HepG2 (cell line): ENCODE measurements around the gene KRTAP3-1. TPM values are rescaled to one million over a fixed set of nuclear protein-coding genes. Genes with fewer than 3 reads are reported as not detected.

Experiments
- ATM ChIP-seq: fragments of 450-650 bp; IDR thresholded peaks from 2 replicates; pipeline ENCODE4 v1.7.1; 2017; ENCODE audit warnings: mild to moderate bottlenecking, borderline replicate concordance
- BRF2 ChIP-seq: sonication (generic); formaldehyde crosslinking; IDR thresholded peaks from 2 replicates; pipeline ENCODE4 v1.8.1; 2022; ENCODE audit warnings: mild to moderate bottlenecking, missing genetic modification reagents
- CENPBD1 ChIP-seq: sonication (generic); formaldehyde crosslinking; IDR thresholded peaks from 2 replicates; pipeline ENCODE4 v1.8.0; 2022; ENCODE audit warnings: missing genetic modification reagents, low read depth, mild to moderate bottlenecking, borderline replicate concordance
- CHD4 ChIP-seq: fragments of 200-600 bp; sonication (generic); IDR thresholded peaks from 2 replicates; pipeline ENCODE4 v1.7.0; 2017; ENCODE audit warnings: mild to moderate bottlenecking, low read length, borderline replicate concordance
- EEA1 ChIP-seq: sonication (generic); formaldehyde crosslinking; IDR thresholded peaks from 2 replicates; pipeline ENCODE4 v1.5.1; 2020; ENCODE audit warnings: mild to moderate bottlenecking, missing genetic modification reagents, borderline replicate concordance
- GPBP1L1 ChIP-seq: sonication (generic); formaldehyde crosslinking; IDR thresholded peaks from 2 replicates; pipeline ENCODE4 v1.5.0; 2020; ENCODE audit warnings: mild to moderate bottlenecking, missing genetic modification reagents
- HMG20A ChIP-seq: IDR thresholded peaks from 2 replicates; pipeline ENCODE4 v1.6.1; 2016; ENCODE audit warnings: borderline replicate concordance
- KDM4B ChIP-seq: sonication (generic); formaldehyde crosslinking; IDR thresholded peaks from 2 replicates; pipeline ENCODE4 v1.4.0; 2020; ENCODE audit warnings: missing genetic modification reagents
- MTA3 ChIP-seq: sonication (generic); formaldehyde crosslinking; IDR thresholded peaks from 2 replicates; pipeline ENCODE4 v1.4.0; 2020; ENCODE audit warnings: missing genetic modification reagents
- NFKBIZ ChIP-seq: IDR thresholded peaks from 2 replicates; pipeline ENCODE4 v1.6.1; 2018; ENCODE audit warnings: missing genetic modification reagents, missing compliant biosample characterization
- NR2F1 ChIP-seq, 2 experiments: fragments of 450-650 bp in 1 of 2; formaldehyde crosslinking in 1 of 2; IDR thresholded peaks; 2 replicates each; pipeline versions ENCODE4 v1.5.0 to v1.6.1; 2016 to 2020; ENCODE audit warnings: mild to moderate bottlenecking in 1 of 2, missing compliant biosample characterization in 1 of 2, missing genetic modification reagents in 1 of 2, moderate library complexity in 1 of 2
- RARA ChIP-seq: IDR thresholded peaks from 2 replicates; pipeline ENCODE4 v1.6.1; 2016; ENCODE audit warnings: missing genetic modification reagents, missing compliant biosample characterization
- RBAK ChIP-seq: sonication (generic); formaldehyde crosslinking; IDR thresholded peaks from 2 replicates; pipeline ENCODE4 v1.5.1; 2020; ENCODE audit warnings: mild to moderate bottlenecking, missing genetic modification reagents
- TCF12 ChIP-seq, 2 experiments: fragments of 450-650 bp in 1 of 2; sonication (generic) in 1 of 2; formaldehyde crosslinking in 1 of 2; IDR thresholded peaks; 2 replicates each; pipeline versions ENCODE4 v1.6.1 to v1.8.0; 2017 to 2022; ENCODE audit warnings: antibody characterized with exemption in 1 of 2, mild to moderate bottlenecking in 1 of 2, missing genetic modification reagents in 1 of 2, moderate library complexity in 1 of 2
- ZBTB10 ChIP-seq: sonication (generic); formaldehyde crosslinking; IDR thresholded peaks from 2 replicates; pipeline ENCODE4 v1.4.0; 2020; ENCODE audit warnings: missing genetic modification reagents, borderline replicate concordance
- ZFP36 ChIP-seq: fragments of 150-350 bp; IDR thresholded peaks from 2 replicates; pipeline ENCODE4 v1.6.1; 2018; ENCODE audit warnings: borderline replicate concordance, low read length, low read depth; ENCODE audit not compliant: partially characterized antibody
- ZNF260 ChIP-seq: sonication (generic); formaldehyde crosslinking; IDR thresholded peaks from 2 replicates; pipeline ENCODE4 v1.4.0; 2020; ENCODE audit warnings: missing genetic modification reagents, low read depth, mild to moderate bottlenecking, borderline replicate concordance
- ZNF451 ChIP-seq: sonication (generic); formaldehyde crosslinking; IDR thresholded peaks from 2 replicates; pipeline ENCODE4 v1.5.0; 2020; ENCODE audit warnings: mild to moderate bottlenecking, missing genetic modification reagents
- ZNF460 ChIP-seq: sonication (generic); formaldehyde crosslinking; IDR thresholded peaks from 2 replicates; pipeline ENCODE4 v1.5.1; 2020; ENCODE audit warnings: missing genetic modification reagents, mild to moderate bottlenecking, borderline replicate concordance
- ZNF672 ChIP-seq: sonication (generic); formaldehyde crosslinking; IDR thresholded peaks from 2 replicates; pipeline ENCODE4 v1.8.1; 2022; ENCODE audit warnings: missing genetic modification reagents
- ZNF710 ChIP-seq: sonication (generic); formaldehyde crosslinking; IDR thresholded peaks from 2 replicates; pipeline ENCODE4 v1.5.0; 2020; ENCODE audit warnings: mild to moderate bottlenecking, missing genetic modification reagents, borderline replicate concordance
- ZNF883 ChIP-seq: sonication (generic); formaldehyde crosslinking; IDR thresholded peaks from 2 replicates; pipeline ENCODE4 v1.5.1; 2020; ENCODE audit warnings: mild to moderate bottlenecking, missing genetic modification reagents; ENCODE audit errors: not compliant biosample characterization
- polyA plus RNA-seq, 8 experiments: library from polyadenylated mRNA; depleted of rRNA in 3 of 8; stranded (reverse) in 7 of 8; unstranded in 1 of 8; fragments of >200 nt; fragmentation: Illumina TruSeq in 4 of 8; extraction: Trizol in 4 of 8; gene quantifications; 2 replicates each; pipeline versions ENCODE4 v1.2.1 to v1.2.3, GENCODE V29; 2011 to 2016; ENCODE audit warnings: low read depth in 4 of 8, missing spikeins in 1 of 8, mixed read lengths in 1 of 8; ENCODE audit not compliant: insufficient read depth in 1 of 8
- total RNA-seq, 5 experiments: library from RNA; depleted of rRNA; stranded (reverse); fragments of >200 nt; fragmentation: Illumina TruSeq; extraction: Trizol; gene quantifications; 2 replicates each; pipeline ENCODE4 v1.2.3, GENCODE V29; 2016; ENCODE audit warnings: low read depth in 1 of 5

KRTAP3-1 gene
- total and polyA plus RNA-seq, 2 of the 13 experiments (the other 11 are each of a cell fraction or from before 2014, with no cell fraction given): 0.29 to 3.7 TPM

GRCh38 chr17:41009301-41009760 lies 403 bp upstream of the KRTAP3-1 start (continued):
- TF ChIP-seq ZNF460 (no peak), CHD4 (peak; percentile 83; the same call in 1 of the 2 replicates), KDM4B (CRISPR knock-in tag) (no peak), MTA3 (no peak), RBAK (CRISPR knock-in tag) (no peak), ZNF883 (CRISPR knock-in tag) (no peak), HMG20A (CRISPR knock-in tag) (peak; percentile 96; the same call in 1 of the 2 replicates), RARA (CRISPR knock-in tag) (peak; percentile 86), ZNF451 (CRISPR knock-in tag) (no peak), ZNF260 (no peak), GPBP1L1 (CRISPR knock-in tag) (no peak), ZBTB10 (CRISPR knock-in tag) (no peak), ZNF672 (CRISPR knock-in tag) (no peak), ZFP36 (no peak), ZNF710 (CRISPR knock-in tag) (peak; percentile 50; the same call in 1 of the 2 replicates), EEA1 (no peak), ATM (0 out of 2 replicates have a peak, but pooled peaks have one; percentile 36), BRF2 (no peak), CENPBD1 (CRISPR knock-in tag) (no peak), NFKBIZ (CRISPR knock-in tag) (0 out of 2 replicates have a peak, but pooled peaks have one; percentile 71), NR2F1 (CRISPR knock-in tag; IDR thresholded peaks at IDR 0.05) (peak in 1 of 2 experiments; percentile 55; a peak in 2 of 4 replicates), TCF12 (IDR thresholded peaks at IDR 0.05) (no peak), TCF12 (CRISPR knock-in tag; IDR thresholded peaks at IDR 0.05) (no peak)
